Erythroblast (primary cell): ENCODE measurements around the gene SUPT3H.

Experiments used
- DNase-seq, 2 experiments: peaks; one replicate each; lab custom pipeline; 2025; lab: John Stamatoyannopoulos, UW
- GATA1 ChIP-seq: IDR thresholded peaks from 2 replicates; pipeline ENCODE4 v1.6.1; 2011; ENCODE audit warnings: low read depth, mild to moderate bottlenecking, control low read depth, low read length, moderate library complexity
- POLR2A ChIP-seq: IDR thresholded peaks from 2 replicates; pipeline ENCODE4 v1.6.1; 2011; ENCODE audit warnings: mild to moderate bottlenecking, low read length

SUPT3H gene

GRCh38 chr6:44780161-44780560 lies 597.6 kb downstream of the SUPT3H start:
- DNase-seq, result no peak
- TF ChIP-seq POLR2A (no peak), GATA1 (no peak)

GRCh38 chr6:44779130-44779826 lies 598.5 kb downstream of the SUPT3H start:
- TF ChIP-seq POLR2A (no peak), GATA1 (no peak)
- no peak for DNase-seq
